Common myeloid progenitor, CD34-positive (primary cell): Measurements from ENCODE around the gene BCAR3.

Experiments
- CTCF ChIA-PET: fragments of 350-600 bp; sonication (Branson Sonifier 250); formaldehyde crosslinking; loops from one replicate; lab custom pipeline; 2021; ENCODE audit warnings: antibody characterized with exemption; lab: Charles Lee
- POLR2A ChIA-PET: fragments of 350-600 bp; sonication (Branson Sonifier 250); formaldehyde crosslinking; loops from one replicate; lab custom pipeline; 2021; ENCODE audit warnings: antibody characterized with exemption; lab: Charles Lee
- DNase-seq, 3 donors: peaks; one replicate each; pipeline versions ENCODE4 v3.0.0 to v3.0.0-alpha.2; 2013
- H3K27ac ChIP-seq, 2 experiments: 1 replicate in 1 of 2; 2 replicates in 1 of 2; pipeline ENCODE4 v1.7.0; 2013; ENCODE audit warnings: inconsistent platforms in 2 of 2, low read length in 2 of 2, mild to moderate bottlenecking in 2 of 2, low read depth in 1 of 2, moderate library complexity in 1 of 2; ENCODE audit not compliant: severe bottlenecking in 2 of 2, insufficient read depth in 1 of 2, poor library complexity in 1 of 2
- H3K27me3 ChIP-seq, 5 experiments: replicated peaks in 2 of 5; 1 replicate in 3 of 5; 2 replicates in 2 of 5; pipeline versions ENCODE4 v1.6.1 to v1.7.0; 2013; ENCODE audit warnings: low read length in 4 of 5, mild to moderate bottlenecking in 2 of 5, moderate library complexity in 2 of 5, inconsistent platforms in 1 of 5; ENCODE audit not compliant: insufficient read depth in 5 of 5, control insufficient read depth in 4 of 5
- H3K36me3 ChIP-seq, 4 experiments: 1 replicate in 2 of 4; 2 replicates in 2 of 4; pipeline versions ENCODE4 v1.6.1 to v1.7.0; 2013; ENCODE audit warnings: low read length in 3 of 4, control low read depth in 1 of 4, mild to moderate bottlenecking in 1 of 4; ENCODE audit not compliant: control insufficient read depth in 4 of 4, insufficient read depth in 4 of 4
- H3K4me1 ChIP-seq, 4 experiments: 1 replicate in 3 of 4; 2 replicates in 1 of 4; pipeline versions ENCODE4 v1.6.1 to v1.7.1; 2013; ENCODE audit warnings: low read length in 3 of 4, mild to moderate bottlenecking in 3 of 4, control low read depth in 1 of 4, inconsistent platforms in 1 of 4, moderate library complexity in 1 of 4; ENCODE audit not compliant: control insufficient read depth in 4 of 4, insufficient read depth in 4 of 4; ENCODE audit errors: control extremely low read depth in 1 of 4
- H3K4me3 ChIP-seq, 7 experiments: 1 replicate in 4 of 7; 2 replicates in 3 of 7; pipeline versions ENCODE4 v1.5.1 to v1.7.0; 2013; ENCODE audit warnings: mild to moderate bottlenecking in 7 of 7, low read length in 6 of 7, moderate library complexity in 6 of 7, inconsistent platforms in 2 of 7, low read depth in 2 of 7, control low read depth in 1 of 7; ENCODE audit not compliant: insufficient read depth in 4 of 7, control insufficient read depth in 1 of 7; ENCODE audit errors: extremely low read depth in 1 of 7
- H3K9me3 ChIP-seq, 5 experiments: 1 replicate in 4 of 5; 2 replicates in 1 of 5; pipeline versions ENCODE4 v1.6.1 to v1.7.1; 2013; ENCODE audit warnings: low read length in 4 of 5, mild to moderate bottlenecking in 2 of 5, inconsistent platforms in 1 of 5, low read depth in 1 of 5, moderate library complexity in 1 of 5; ENCODE audit not compliant: control insufficient read depth in 4 of 5, insufficient read depth in 2 of 5; ENCODE audit errors: control extremely low read depth in 1 of 5
- WGBS: methylation state at CpG from one replicate; pipeline ENCODE4 v1.1.5; 2013; ENCODE audit not compliant: insufficient coverage; 5-methylcytosine and 5-hydroxymethylcytosine counted together

BCAR3 gene

GRCh38 chr1:93636712-93637111 lies 44.9 kb downstream of the BCAR3 start:
- no peaks in the 10 kb centered on the region for H3K27me3 ChIP-seq
- ChIA-PET POLR2A (interaction anchor here (0.7 kb wide), 1 partner anchor 17 kb away, joined by 5 read pairs; no protein-coding TSS in a partner anchor), CTCF (interaction anchor here (0.6 to 10.4 kb wide), 6 partner anchors 14 to 206 kb away, joined by 3 to 153 read pairs (median 3); no protein-coding TSS in a partner anchor)
- no peaks in the 10 kb centered on the region for H3K36me3 ChIP-seq
- no peaks in the 10 kb centered on the region for H3K9me3 ChIP-seq
- no peak overlapping the region for H3K4me3 ChIP-seq
- H3K27ac ChIP-seq, result no peak overlapping the region
- 100% methylated on average over 1 of the region's 3 CpGs for WGBS
- DNase-seq, result no peak
- H3K4me1 ChIP-seq, result no peaks in the 10 kb centered on the region

GRCh38 chr1:93635614-93636543 lies 45.8 kb downstream of the BCAR3 start:
- POLR2A ChIA-PET, result interaction anchor here (1.0 kb wide), 1 partner anchor 269 kb away, joined by 3 read pairs; no protein-coding TSS in a partner anchor
- DNase-seq, result no peak
- H3K27me3 ChIP-seq, result no peaks in the 10 kb centered on the region
- H3K36me3 ChIP-seq, result no peaks in the 10 kb centered on the region
- no peaks in the 10 kb centered on the region for H3K9me3 ChIP-seq
- no peaks in the 10 kb centered on the region for H3K4me1 ChIP-seq
- 97% methylated on average over 12 of the region's 14 CpGs for WGBS
- CTCF ChIA-PET, result interaction anchor here (1.0 to 10.4 kb wide), 5 partner anchors 15 to 207 kb away, joined by 3 to 256 read pairs (median 3); no protein-coding TSS in a partner anchor
- no peak overlapping the region for H3K4me3 ChIP-seq
- H3K27ac ChIP-seq, result no peak overlapping the region

- Histone ChIP-seq H3K36me3 (no peaks in the 10 kb centered on the region), H3K4me3 (no peak overlapping the region), H3K9me3 (no peaks in the 10 kb centered on the region), H3K27ac (no peak overlapping the region), H3K27me3 (no peaks in the 10 kb centered on the region), H3K4me1 (no peaks in the 10 kb centered on the region)
- 96% methylated on average over 4 of the region's 4 CpGs for WGBS
- ChIA-PET POLR2A (no interaction called here), CTCF (interaction anchor here (0.8 to 10.4 kb wide), 9 partner anchors 10 to 241 kb away, joined by 3 to 256 read pairs (median 4); partner anchors contain the start of gene BCAR3)
- no peak for DNase-seq
Measured at GRCh38 chr1:93633313-93633712, 48.3 kb downstream of the BCAR3 start.

- no peak overlapping the region for H3K4me3 ChIP-seq
- no peaks in the 10 kb centered on the region for H3K9me3 ChIP-seq
- 94% methylated on average over 4 of the region's 5 CpGs for WGBS
- DNase-seq, result peak; percentile 44 to 63 (median 59)
- no peaks in the 10 kb centered on the region for H3K4me1 ChIP-seq
- H3K36me3 ChIP-seq, result no peaks in the 10 kb centered on the region
- no peaks in the 10 kb centered on the region for H3K27me3 ChIP-seq
- ChIA-PET CTCF (interaction anchor here (0.7 to 10.4 kb wide), 17 partner anchors 9 to 240 kb away, joined by 3 to 256 read pairs (median 4); no protein-coding TSS in a partner anchor), POLR2A (no interaction called here)
- no peak overlapping the region for H3K27ac ChIP-seq
Measured at GRCh38 chr1:93631626-93632365, 49.8 kb downstream of the BCAR3 start.

GRCh38 chr1:93630168-93630567 lies 51.5 kb downstream of the BCAR3 start:
- ChIA-PET CTCF (interaction anchor here (0.8 to 10.4 kb wide), 18 partner anchors 11 to 280 kb away, joined by 3 to 256 read pairs (median 3); no protein-coding TSS in a partner anchor), POLR2A (interaction anchor here (0.6 kb wide), 1 partner anchor 217 kb away, joined by 3 read pairs; no protein-coding TSS in a partner anchor)
- no peak overlapping the region for H3K4me3 ChIP-seq
- no peak for DNase-seq
- H3K36me3 ChIP-seq, result no peaks in the 10 kb centered on the region
- H3K27me3 ChIP-seq, result no peaks in the 10 kb centered on the region
- no peaks in the 10 kb centered on the region for H3K9me3 ChIP-seq
- H3K4me1 ChIP-seq, result no peaks in the 10 kb centered on the region
- H3K27ac ChIP-seq, result no peak overlapping the region
- 100% methylated on average over 1 of the region's 3 CpGs for WGBS

- Histone ChIP-seq H3K36me3 (no peaks in the 10 kb centered on the region), H3K27ac (no peak overlapping the region), H3K9me3 (no peaks in the 10 kb centered on the region), H3K4me3 (no peak overlapping the region), H3K27me3 (no peaks in the 10 kb centered on the region), H3K4me1 (no peaks in the 10 kb centered on the region)
- peak; percentile 76 to 88 (median 82) for DNase-seq
- CTCF ChIA-PET, result interaction anchor here (0.6 to 10.4 kb wide), 30 partner anchors 8 to 324 kb away, joined by 3 to 256 read pairs (median 3); partner anchors contain the start of gene DNTTIP2
- POLR2A ChIA-PET, result interaction anchor here (0.6 kb wide), 1 partner anchor 218 kb away, joined by 3 read pairs; no protein-coding TSS in a partner anchor
- WGBS, result 100% methylated on average over 4 of the region's 9 CpGs
Measured at GRCh38 chr1:93629101-93630059, 52.3 kb downstream of the BCAR3 start.
